Stimulated activated CD4-positive, alpha-beta T cell treated with anti-CD3 and anti-CD28 coated beads, Interleukin-12 subunit alpha, Interleukin-12 subunit beta, amount 100 ng/mL, for 48 hours (primary cell): ENCODE data around the gene YAE1.
"Not testable (repeated sequence)": the region's sequence is repeated elsewhere in the genome, so short reads cannot be mapped to it uniquely, and the experiment has no call there.

ENCODE experiments used
- DNase-seq, 3 donors: peaks; one replicate each; pipeline ENCODE4 v3.0.0-alpha.2; 2020; ENCODE audit warnings: low read depth in 2 of 3, low spot score in 1 of 3

The YAE1 gene, protein sequence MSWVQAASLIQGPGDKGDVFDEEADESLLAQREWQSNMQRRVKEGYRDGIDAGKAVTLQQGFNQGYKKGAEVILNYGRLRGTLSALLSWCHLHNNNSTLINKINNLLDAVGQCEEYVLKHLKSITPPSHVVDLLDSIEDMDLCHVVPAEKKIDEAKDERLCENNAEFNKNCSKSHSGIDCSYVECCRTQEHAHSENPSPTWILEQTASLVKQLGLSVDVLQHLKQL

DNA sequence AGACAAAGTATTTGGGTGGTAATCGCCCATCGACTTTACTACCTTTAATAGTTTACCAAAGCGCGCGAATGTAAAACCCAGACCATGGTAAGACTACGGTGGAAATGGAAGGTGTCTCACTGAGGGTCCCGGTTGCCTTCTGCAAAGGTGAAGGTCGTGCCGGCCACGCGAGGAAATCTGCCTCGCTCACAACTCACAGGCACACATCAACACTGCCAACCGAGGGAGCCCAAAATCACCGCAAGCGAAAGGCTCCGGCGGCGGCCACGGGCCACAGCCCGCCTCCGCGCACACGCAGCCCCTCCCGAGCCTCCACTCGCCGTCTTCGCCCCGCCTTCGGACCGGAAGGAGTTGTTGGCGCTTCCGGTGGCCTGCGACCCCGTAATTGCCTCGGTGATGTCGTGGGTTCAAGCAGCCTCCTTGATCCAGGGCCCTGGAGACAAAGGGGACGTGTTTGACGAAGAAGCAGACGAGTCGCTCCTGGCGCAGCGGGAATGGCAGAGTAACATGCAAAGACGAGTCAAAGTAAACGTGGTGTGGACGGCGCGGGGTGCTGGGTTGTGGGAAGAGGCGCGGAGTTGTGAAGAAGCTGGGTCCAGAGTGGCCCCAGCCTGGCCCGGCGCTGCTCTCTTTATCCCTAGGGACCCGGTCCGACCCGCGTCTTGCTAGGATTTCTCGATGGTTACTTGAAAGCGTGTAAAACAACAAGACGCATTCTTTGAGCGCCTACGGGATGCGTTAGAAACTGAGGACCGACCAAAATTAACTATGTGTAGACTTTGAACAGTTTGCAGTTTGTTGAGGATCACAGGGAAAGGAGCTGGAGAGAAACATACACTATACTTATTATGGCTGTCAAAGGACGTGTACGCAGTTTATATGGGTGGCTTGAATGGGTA lies at the start of gene YAE1:
YAE1 (plus strand) TSS at position 382 of the 899 bp plus-strand sequence; CDS start at position 397, 15 bp downstream.
- DNase-seq = peak; percentile 65 to 78 (median 73)

GRCh38 chr7:39516498-39516897 lies 49.7 kb upstream of the YAE1 start:
- no peak for DNase-seq

DNA sequence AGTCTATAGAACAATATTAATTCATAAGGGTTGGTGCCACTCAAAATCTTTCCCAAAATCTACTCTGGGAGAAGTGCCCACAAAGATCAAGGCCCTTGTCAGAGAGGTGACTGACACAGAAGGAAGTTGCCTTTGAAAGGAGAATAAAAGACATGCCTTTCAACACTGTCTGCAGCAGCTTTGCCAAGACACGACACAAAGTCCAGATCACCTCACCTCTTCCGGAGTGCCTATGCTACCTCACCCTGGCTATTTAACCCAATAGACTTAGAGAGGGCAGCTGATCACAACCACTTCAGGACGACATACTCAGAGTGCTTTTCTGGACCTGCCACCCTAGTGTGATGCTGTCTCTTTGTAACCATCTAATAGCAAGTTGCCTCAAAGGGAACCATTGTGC lies 49.0 kb upstream of the YAE1 start:
- DNase-seq = no peak

- DNase-seq = no peak
These were observed 40.3 kb upstream of the YAE1 start for GRCh38 chr7:39525926-39526325.

GRCh38 chr7:39526666-39527065 lies 39.5 kb upstream of the YAE1 start:
- DNase-seq = no peak

DNA sequence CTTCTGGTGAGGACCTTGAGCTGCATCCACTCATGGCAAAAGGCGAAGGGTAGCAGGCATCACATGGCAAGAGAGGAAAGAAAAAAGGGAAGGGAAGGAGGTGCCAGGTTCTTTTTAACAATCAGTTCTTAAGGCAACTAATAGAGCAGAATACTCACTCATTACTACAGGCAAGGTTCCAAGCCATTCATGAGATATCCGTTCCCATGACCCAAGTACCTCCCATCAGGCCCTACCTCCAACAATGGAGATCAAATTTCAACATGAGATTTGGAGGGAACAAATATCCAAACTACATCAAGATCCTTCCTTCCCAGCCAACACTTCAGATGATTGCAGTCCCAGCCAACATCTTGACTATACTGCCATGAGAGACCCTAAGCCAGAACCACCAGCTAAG lies 38.9 kb upstream of the YAE1 start:
- no peak for DNase-seq

- no peak for DNase-seq
These were observed 38.3 kb upstream of the YAE1 start for GRCh38 chr7:39527951-39528350.

DNA sequence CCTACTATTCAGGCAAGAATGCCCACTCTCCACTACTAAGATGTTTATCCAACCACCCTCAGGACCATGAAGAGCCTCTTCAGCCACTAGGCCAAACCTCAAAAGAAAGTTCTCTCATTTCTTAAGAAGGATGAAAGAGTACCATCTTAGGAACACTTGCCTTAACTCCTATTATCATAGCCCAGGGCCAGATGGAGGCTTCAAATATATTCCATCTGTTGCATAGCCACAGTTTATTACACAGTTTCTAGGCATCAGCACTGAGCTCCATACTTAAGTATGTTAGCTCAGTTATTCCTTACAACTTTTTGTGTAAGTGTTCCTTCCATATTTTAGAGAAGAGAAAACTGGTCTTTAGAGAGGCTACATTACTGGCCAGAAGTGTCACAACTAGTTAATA lies 37.4 kb upstream of the YAE1 start:
- no peak for DNase-seq

DNA sequence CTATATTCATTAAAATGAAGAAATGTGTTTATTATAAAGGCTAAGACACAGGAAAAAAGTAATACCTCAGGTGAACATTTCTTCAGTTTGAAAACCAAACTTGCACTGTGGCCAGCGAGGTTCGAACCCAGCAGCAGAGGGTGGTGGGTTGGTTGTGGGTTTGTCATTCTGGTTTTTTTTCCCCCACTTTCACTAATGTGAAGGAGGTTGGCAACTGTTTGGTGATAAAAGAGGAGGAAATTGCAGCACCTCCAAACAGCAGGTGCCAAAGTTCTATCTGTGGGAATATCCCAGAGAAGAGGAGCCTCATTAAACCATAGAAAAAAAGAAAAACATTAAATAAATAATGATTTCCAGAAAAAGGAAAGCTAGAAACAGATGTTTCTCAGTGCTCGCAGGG lies 36.6 kb upstream of the YAE1 start:
- DNase-seq = no peak

DNA sequence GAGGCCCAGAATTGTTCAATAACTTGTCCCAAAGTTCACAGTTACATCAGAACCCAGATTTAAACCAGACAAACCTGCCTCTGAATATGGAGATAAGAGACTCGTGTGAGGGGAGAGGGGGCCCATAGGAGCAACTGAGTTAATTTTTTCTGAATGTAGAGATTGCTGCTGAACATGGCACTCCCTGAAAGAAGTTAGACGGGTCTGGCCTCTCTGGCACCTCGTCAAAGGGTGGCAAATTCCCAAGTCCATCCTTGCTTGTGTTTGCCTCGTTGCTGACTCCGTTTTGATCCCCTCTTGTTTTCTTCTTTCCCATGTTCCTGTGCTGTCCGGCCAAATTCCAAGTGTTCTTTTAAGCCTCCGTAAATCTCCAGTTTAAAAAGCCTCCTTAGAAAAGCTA lies 35.2 kb upstream of the YAE1 start:
- DNase-seq = no peak

- no peak for DNase-seq
These were observed 34.4 kb upstream of the YAE1 start for GRCh38 chr7:39531818-39532217.

- no peak for DNase-seq
These were observed 33.4 kb upstream of the YAE1 start for GRCh38 chr7:39532832-39533231.

- DNase-seq = no peak
These were observed 31.6 kb upstream of the YAE1 start for GRCh38 chr7:39534599-39534998.

GRCh38 chr7:39535064-39535463 lies 31.1 kb upstream of the YAE1 start:
- no peak for DNase-seq

- no peak for DNase-seq
These were observed 30.5 kb upstream of the YAE1 start for GRCh38 chr7:39535720-39536119.

DNA sequence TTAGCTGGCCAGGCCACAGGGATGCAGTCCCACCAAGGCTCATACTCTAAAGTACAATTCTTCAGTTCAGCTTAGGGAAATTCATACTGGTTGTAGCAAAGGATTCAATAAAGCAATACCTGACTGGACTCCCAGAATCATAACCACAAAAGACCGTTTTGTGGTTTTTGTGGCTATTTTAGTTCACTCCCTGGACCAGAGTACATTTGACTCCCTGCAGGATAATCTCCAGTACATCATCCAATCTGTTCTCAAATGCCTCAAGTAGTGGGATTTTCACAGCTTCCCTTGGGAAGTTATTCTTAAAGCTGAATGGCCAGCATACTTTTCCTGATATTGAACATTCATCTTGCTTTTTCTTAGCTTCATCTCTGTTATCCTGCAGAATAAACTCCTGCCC lies 29.3 kb upstream of the YAE1 start:
- no peak for DNase-seq

- DNase-seq = no peak
These were observed 26.4 kb upstream of the YAE1 start for GRCh38 chr7:39539816-39540215.

DNA sequence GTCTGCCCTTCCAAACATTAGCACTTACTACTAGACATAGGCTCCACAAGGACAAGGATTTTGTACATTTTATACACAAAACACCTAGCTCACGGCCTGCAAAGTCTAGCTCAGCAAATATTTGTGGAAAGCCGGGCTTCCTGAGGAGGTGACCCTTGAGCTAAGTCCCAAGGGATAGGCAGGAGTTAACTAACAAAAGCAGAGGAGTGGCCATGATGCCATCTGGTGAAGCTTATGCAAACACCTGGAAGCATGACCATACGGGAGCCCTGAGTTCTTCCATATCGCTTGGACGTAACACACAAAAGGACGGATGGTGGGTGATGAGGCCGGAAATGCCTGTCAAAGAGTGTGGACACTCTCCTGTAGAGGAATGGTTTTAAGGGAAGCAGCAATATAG lies 25.9 kb upstream of the YAE1 start:
- no peak for DNase-seq

DNA sequence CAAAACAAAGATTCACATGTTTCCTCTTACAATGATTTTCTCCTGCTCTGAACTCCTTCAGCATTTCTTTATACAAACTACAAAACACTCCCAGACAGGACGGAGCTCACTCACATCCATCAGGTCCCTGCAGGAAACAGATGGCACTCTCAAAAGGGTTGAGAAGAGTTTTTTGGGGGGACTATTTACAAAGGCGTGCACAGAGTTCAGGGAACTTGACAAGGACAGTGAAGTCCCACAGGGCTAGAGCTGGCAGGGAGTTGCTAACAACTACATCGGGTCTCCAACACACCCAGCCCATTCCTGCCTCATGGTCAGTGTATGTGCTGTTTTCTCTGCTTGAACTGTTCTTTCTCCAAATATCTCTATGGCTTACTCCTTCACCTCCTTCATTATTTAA lies 24.7 kb upstream of the YAE1 start:
- no peak for DNase-seq

DNA sequence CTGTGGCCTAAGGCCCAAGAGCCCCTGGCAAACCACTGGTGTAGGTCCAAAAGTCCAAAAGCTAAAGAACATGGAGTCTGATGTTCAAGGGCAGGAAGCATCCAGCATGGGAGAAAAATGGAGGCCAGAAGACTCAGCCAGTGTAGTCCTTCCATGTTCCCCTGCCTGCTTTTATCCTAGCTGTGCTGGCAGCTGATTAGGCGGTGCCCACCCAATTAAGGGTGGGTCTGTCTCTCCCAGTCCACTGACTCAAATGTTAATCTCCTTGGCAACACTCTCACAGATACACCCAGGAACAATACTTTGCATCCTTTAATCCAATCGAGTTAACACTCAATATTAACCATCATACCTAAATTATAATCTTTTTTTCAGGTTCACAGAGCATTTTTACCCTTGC lies 21.4 kb upstream of the YAE1 start:
- DNase-seq = not testable (repeated sequence)

DNA sequence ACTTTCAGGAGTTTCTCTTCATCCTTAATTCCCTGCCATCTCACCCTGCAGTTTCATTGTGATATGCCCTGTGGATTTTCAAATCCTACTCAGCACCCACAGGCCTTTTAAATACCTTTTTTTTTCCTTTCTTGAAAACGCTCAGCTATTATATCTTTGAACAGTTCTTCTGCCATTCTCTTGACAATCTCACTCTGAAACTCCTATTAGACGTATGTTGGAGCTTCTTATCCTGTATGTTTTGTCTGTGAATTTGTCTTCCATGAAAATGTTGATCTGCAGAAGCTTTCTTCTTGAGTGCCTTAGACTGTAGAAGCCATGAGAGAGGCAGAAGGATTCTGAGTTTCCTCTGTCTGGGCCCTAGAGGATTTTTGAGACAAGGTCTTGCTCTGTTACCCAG lies 18.9 kb upstream of the YAE1 start:
- no peak for DNase-seq

GRCh38 chr7:39550411-39550810 lies 15.8 kb upstream of the YAE1 start:
- no peak for DNase-seq

- no peak for DNase-seq
These were observed 12.8 kb upstream of the YAE1 start for GRCh38 chr7:39553436-39553835.
